Activated CD8-positive, alpha-beta T cell treated with anti-CD3 and anti-CD28 coated beads for 36 hours (primary cell): Measurements from ENCODE around the gene MMP1. TPM values are rescaled to one million over a fixed set of nuclear protein-coding genes. Genes with fewer than 3 reads are reported as not detected.

Experiments
- ATAC-seq: fragments of 200-7000 bp; cut with Tn5 transposase; one replicate; pipeline ENCODE4 v1.10.0; 2021; ENCODE audit warnings: mild to moderate bottlenecking, moderate library complexity
- CTCF ChIA-PET: fragments of 350-600 bp; sonication (Branson Sonifier 250); formaldehyde crosslinking; loops from one replicate; lab custom pipeline; 2021; ENCODE audit warnings: antibody characterized with exemption; lab: Charles Lee
- POLR2A ChIA-PET: fragments of 350-600 bp; sonication (Branson Sonifier 250); formaldehyde crosslinking; loops from one replicate; lab custom pipeline; 2021; ENCODE audit warnings: antibody characterized with exemption; lab: Charles Lee
- DNase-seq: peaks from one replicate; pipeline ENCODE4 v3.0.0-alpha.2; 2020
- H3K27ac Mint-ChIP-seq: one replicate; pipeline ENCODE4 v1.8.0; 2021; ENCODE audit warnings: mild to moderate bottlenecking, mixed read lengths
- H3K27me3 Mint-ChIP-seq: one replicate; pipeline ENCODE4 v1.8.0; 2021; ENCODE audit warnings: mixed read lengths
- H3K36me3 Mint-ChIP-seq: one replicate; pipeline ENCODE4 v1.8.0; 2021; ENCODE audit warnings: low read depth, mixed read lengths
- H3K4me1 Mint-ChIP-seq: one replicate; pipeline ENCODE4 v1.8.0; 2021; ENCODE audit warnings: low read depth, mixed read lengths
- H3K4me3 Mint-ChIP-seq: one replicate; pipeline ENCODE4 v1.8.0; 2021; ENCODE audit warnings: mild to moderate bottlenecking, moderate library complexity, mixed read lengths
- H3K9me3 Mint-ChIP-seq: one replicate; pipeline ENCODE4 v1.8.0; 2021; ENCODE audit warnings: mixed read lengths
- intact Hi-C: fragments of 100-400 bp; cut with micrococcal nuclease; formaldehyde crosslinking; loops from one replicate; pipeline ENCODE4 v1.10.0; 2022
- total RNA-seq, 2 experiments: library from RNA; stranded (reverse); gene quantifications; one replicate each; pipeline ENCODE4 v1.2.3, GENCODE V29; 2021
- TF ChIP-seq, protein P1 (sequence below): fragments of 200-600 bp; IDR thresholded peaks from one replicate; pipeline ENCODE4 v1.8.0; 2022; ENCODE audit warnings: antibody characterized with exemption, mild to moderate bottlenecking

Gene MMP1
- total RNA-seq, 2 experiments from 2014 or later: not detected

DNA sequence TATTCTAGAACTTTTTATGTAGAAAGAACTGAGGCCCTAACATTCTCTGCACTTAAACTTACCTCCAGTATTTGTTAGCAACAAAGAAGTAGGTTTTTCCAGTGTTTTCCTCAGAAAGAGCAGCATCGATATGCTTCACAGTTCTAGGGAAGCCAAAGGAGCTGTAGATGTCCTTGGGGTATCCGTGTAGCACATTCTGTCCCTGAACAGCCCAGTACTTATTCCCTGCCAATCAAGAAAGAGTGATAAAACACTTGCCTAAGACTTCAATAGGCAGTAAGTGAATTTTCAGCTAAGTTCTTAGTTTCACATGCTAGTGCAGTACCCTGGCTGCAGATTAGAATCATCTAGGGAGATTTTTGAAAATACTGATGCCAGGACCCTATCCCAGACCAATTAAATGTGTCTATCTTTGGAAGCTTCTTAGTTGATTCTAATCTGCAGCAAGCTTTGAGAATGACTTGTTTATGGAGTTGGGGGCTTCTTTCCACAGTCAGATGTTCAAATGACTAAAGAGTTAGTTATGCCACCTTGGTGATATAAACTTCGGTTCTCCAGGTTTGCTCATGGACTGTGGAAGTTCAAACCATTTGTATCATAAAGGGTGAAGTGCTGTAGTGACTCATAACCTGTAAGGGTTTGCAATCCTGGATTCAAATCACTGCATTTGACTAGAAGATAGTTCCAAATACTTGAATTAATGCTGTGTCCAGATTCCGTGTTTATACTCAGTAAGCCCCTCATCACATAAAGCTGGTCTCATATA, 6.5 kb downstream of the MMP1 start:
- Mint-ChIP-seq H3K27ac (no peak overlapping the region), H3K27me3 (no peaks in the 10 kb centered on the region), H3K9me3 (no peaks in the 10 kb centered on the region), H3K36me3 (no peaks in the 10 kb centered on the region), H3K4me3 (no peak overlapping the region), H3K4me1 (no peaks in the 10 kb centered on the region)
- TF ChIP-seq, protein P1, sequence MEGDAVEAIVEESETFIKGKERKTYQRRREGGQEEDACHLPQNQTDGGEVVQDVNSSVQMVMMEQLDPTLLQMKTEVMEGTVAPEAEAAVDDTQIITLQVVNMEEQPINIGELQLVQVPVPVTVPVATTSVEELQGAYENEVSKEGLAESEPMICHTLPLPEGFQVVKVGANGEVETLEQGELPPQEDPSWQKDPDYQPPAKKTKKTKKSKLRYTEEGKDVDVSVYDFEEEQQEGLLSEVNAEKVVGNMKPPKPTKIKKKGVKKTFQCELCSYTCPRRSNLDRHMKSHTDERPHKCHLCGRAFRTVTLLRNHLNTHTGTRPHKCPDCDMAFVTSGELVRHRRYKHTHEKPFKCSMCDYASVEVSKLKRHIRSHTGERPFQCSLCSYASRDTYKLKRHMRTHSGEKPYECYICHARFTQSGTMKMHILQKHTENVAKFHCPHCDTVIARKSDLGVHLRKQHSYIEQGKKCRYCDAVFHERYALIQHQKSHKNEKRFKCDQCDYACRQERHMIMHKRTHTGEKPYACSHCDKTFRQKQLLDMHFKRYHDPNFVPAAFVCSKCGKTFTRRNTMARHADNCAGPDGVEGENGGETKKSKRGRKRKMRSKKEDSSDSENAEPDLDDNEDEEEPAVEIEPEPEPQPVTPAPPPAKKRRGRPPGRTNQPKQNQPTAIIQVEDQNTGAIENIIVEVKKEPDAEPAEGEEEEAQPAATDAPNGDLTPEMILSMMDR: no peak
- ATAC-seq (no peak), DNase-seq (no peak)
- intact Hi-C loops: no loop called here
- ChIA-PET CTCF (interaction anchor here (0.9 to 1.4 kb wide), 2 partner anchors 8 to 27 kb away, joined by 3 to 4 read pairs; no protein-coding TSS in a partner anchor), POLR2A (interaction anchor here (0.5 kb wide), 1 partner anchor 31 kb away, joined by 3 read pairs; no protein-coding TSS in a partner anchor)

DNA sequence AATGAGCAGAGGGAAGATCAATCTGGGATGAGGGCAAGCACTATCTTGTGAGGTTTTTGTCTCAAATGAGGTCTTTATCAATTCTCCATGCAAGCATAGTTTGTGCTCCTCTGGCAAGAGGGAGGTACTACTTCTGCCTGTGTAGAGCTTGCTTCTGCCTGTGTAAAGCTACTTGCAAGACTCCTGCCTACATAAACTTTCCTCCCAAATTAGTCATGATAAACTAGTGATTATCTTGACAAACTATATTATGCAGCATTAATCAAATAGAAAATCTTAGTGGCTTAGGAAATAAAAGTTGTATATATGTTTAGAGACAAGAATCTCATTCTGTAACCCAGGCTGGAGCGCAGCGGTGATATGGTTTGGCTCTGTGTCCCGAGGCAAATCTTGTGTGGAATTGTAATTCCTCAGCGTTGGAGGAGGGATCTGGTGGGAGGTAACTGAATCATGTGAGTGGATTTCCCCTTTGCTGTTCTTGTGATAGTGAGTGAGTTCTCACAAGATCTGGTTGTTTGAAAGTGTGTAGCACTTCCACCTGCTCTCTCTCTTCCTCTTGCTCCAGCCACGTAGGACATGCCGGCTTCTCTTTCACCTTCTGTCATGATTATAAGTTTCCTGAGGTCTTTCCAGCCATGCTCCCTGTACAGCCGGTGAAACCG, 9.5 kb downstream of the MMP1 start:
- ChIA-PET POLR2A (no interaction called here), CTCF (no interaction called here)
- no peak overlapping the region for H3K4me3 Mint-ChIP-seq
- no peak for ATAC-seq
- H3K27me3 Mint-ChIP-seq: no peaks in the 10 kb centered on the region
- H3K36me3 Mint-ChIP-seq: no peaks in the 10 kb centered on the region
- H3K9me3 Mint-ChIP-seq: no peaks in the 10 kb centered on the region
- H3K27ac Mint-ChIP-seq: no peak overlapping the region
- no peak for DNase-seq
- no peaks in the 10 kb centered on the region for H3K4me1 Mint-ChIP-seq
- TF ChIP-seq, protein P1: no peak
- intact Hi-C loops: no loop called here

DNA sequence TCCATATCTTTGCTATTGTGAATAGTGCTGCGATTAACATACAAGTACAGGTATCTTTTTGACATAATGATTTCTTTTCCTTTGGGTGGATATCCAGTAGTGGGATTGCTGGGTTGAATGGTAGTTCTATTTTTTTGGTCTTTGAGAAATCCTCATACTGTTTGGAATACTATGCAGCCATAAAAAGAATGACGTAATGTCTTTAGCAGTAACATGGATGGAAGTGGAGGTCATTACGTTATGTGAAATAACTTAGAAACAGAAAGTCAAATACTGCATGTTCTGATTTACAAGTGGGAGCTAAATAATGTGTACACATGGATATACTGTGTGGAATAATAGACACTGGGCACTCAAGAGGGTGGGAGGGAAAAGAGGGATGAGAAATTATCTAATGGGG, 13.6 kb downstream of the MMP1 start:
- ChIA-PET POLR2A (no interaction called here), CTCF (no interaction called here)
- Mint-ChIP-seq H3K27me3 (peaks cover 4% of the 10 kb centered on the region), H3K4me3 (no peak overlapping the region), H3K27ac (no peak overlapping the region), H3K36me3 (no peaks in the 10 kb centered on the region), H3K4me1 (no peaks in the 10 kb centered on the region), H3K9me3 (no peaks in the 10 kb centered on the region)
- intact Hi-C loops: no loop called here
- ATAC-seq (no peak), DNase-seq (no peak)
- TF ChIP-seq, protein P1: no peak

DNA sequence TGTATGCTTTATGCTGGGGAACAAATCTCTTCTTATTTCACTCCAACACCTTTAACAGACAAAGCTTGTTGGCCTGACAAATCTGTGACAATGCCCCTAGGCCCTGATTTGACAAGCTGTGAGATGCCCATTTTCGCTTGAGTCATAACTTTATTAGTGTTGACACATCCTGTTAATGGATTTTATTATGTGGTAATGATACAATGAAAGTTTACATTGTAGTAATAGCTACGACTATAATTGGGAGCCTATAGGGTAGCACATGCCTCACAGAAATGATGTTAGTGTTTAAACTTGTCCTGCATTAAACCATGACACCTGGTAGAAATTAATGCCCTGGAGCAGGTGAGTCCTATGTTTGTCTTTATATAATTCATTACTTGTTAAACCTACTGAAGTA, 14.2 kb downstream of the MMP1 start:
- peaks cover 4% of the 10 kb centered on the region for H3K27me3 Mint-ChIP-seq
- no peaks in the 10 kb centered on the region for H3K36me3 Mint-ChIP-seq
- no peak for ATAC-seq
- H3K4me3 Mint-ChIP-seq: no peak overlapping the region
- no peaks in the 10 kb centered on the region for H3K4me1 Mint-ChIP-seq
- POLR2A ChIA-PET: no interaction called here
- no peak overlapping the region for H3K27ac Mint-ChIP-seq
- intact Hi-C loops: no loop called here
- no peaks in the 10 kb centered on the region for H3K9me3 Mint-ChIP-seq
- CTCF ChIA-PET: interaction anchor here (1.7 kb wide), 1 partner anchor 8 kb away, joined by 4 read pairs; no protein-coding TSS in a partner anchor
- no peak for DNase-seq
- TF ChIP-seq, protein P1: no peak

DNA sequence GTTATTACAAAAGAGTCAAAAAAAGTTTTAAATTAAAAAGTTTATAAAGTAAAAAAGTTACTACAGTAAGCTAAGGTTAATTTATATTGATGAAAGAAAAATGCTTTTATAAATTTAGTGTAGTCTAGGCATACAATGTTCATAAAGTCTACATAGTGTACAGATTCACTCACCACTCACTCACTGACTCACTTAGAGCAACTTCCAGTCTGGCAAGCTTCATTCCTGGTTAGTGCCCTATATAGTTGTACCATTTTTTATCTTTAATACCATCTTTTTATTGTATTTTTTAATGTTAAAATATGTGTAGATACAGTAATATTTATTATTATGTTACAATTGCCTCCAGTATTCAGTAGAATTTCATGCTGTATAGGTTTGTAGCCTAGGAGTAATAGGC, 14.9 kb downstream of the MMP1 start:
- ChIA-PET CTCF (interaction anchor here (1.7 kb wide), 1 partner anchor 9 kb away, joined by 4 read pairs; no protein-coding TSS in a partner anchor), POLR2A (no interaction called here)
- Mint-ChIP-seq H3K36me3 (no peaks in the 10 kb centered on the region), H3K4me1 (no peaks in the 10 kb centered on the region), H3K27me3 (peaks cover 4% of the 10 kb centered on the region), H3K4me3 (no peak overlapping the region), H3K27ac (no peak overlapping the region), H3K9me3 (no peaks in the 10 kb centered on the region)
- TF ChIP-seq, protein P1: no peak
- intact Hi-C loops: no loop called here
- DNase-seq: no peak
- no peak for ATAC-seq
